GM18520 (cell line): ENCODE data around the gene ARAP1.

Source experiments
- ATAC-seq: cut with Tn5 transposase; IDR thresholded peaks from one replicate; pipeline ENCODE4 v1.9.1; 2021; ENCODE audit not compliant: unreplicated experiment

The ARAP1 gene

GRCh38 chr11:72685560-72686480 is 66.4 kb downstream of the ARAP1 start:
- ATAC-seq: no peak

- no peak for ATAC-seq
Observed at GRCh38 chr11:72684236-72684912, 67.8 kb downstream of the ARAP1 start.

- no peak for ATAC-seq
Observed at GRCh38 chr11:72683782-72684200, 68.4 kb downstream of the ARAP1 start.

GRCh38 chr11:72682858-72683243 is 69.4 kb downstream of the ARAP1 start:
- ATAC-seq: no peak

GRCh38 chr11:72682238-72682857 is 69.9 kb downstream of the ARAP1 start:
- ATAC-seq: no peak

- ATAC-seq: no peak
Observed at GRCh38 chr11:72681226-72682153, 70.7 kb downstream of the ARAP1 start.

GRCh38 chr11:72680624-72681158 is 71.5 kb downstream of the ARAP1 start:
- ATAC-seq: no peak

GRCh38 chr11:72679869-72680268 is 72.3 kb downstream of the ARAP1 start:
- no peak for ATAC-seq

GRCh38 chr11:72678524-72678923 is 73.7 kb downstream of the ARAP1 start:
- no peak for ATAC-seq

GRCh38 chr11:72676861-72677341 is 75.3 kb downstream of the ARAP1 start:
- no peak for ATAC-seq

GRCh38 chr11:72675221-72675620 is 77.0 kb downstream of the ARAP1 start:
- ATAC-seq: no peak

- ATAC-seq: no peak
Observed at GRCh38 chr11:72673943-72674828, 78.0 kb downstream of the ARAP1 start, which contains the start of gene PDE2A. Gene PDE2A (minus strand): TSS chr11:72674422. CDS start chr11:72674207, 215 bp downstream.

- no peak for ATAC-seq
Observed at GRCh38 chr11:72673284-72673942, 78.8 kb downstream of the ARAP1 start.

GRCh38 chr11:72672597-72673238 is 79.5 kb downstream of the ARAP1 start:
- no peak for ATAC-seq

- no peak for ATAC-seq
Observed at GRCh38 chr11:72671152-72672099, 80.8 kb downstream of the ARAP1 start.

- no peak for ATAC-seq
Observed at GRCh38 chr11:72670041-72670440, 82.2 kb downstream of the ARAP1 start.

GRCh38 chr11:72669527-72669926 is 82.7 kb downstream of the ARAP1 start:
- ATAC-seq: no peak
